ENCODE data around the gene POLR2L.

Gene POLR2L

DNA sequence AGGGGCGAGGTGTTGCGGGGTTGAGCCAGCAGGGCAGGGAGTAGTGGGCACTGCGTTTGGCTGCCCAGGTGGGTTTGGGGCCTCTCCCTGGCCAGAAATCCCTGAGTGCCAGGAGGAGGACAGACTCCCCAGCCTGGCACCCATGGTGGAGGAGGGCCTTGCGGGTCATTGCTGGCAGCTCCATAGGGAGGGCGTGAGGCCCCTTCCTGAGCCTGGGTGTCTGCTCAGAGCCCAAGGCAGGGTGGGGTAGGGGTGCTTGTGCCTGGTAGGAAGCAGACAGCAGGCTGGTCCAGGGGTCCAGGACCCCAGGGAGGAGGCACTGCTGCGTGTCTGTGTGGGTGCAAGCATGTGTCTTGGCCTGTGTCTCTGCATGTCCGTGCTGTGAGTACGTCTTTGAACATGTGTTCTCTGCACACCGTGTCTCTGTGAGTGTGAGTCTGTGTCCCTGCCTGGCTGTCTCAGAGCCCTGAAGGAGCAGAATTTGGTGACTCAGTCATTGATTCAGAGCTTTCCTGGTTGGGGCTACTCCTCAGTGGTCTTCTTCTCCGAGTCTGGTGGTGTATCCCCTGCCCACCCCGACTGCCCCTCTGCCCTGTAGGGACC is 4.3 kb upstream of the POLR2L start:
- no peak overlapping the region for H3K27ac ChIP-seq
- no peak overlapping the region for H3K4me2 ChIP-seq (ENCODE audit: low read length)
- no peaks in the 10 kb centered on the region for H3K9me3 ChIP-seq (ENCODE audit: control insufficient read depth, low read length)
- H2AFZ ChIP-seq, result no peak overlapping the region
- no peak overlapping the region for H3K4me3 ChIP-seq (ENCODE audit: low read depth, low read length)
- H3K27me3 ChIP-seq (ENCODE audit: control insufficient read depth, insufficient read depth, low read length), result no peaks in the 10 kb centered on the region
- no peaks in the 10 kb centered on the region for H3K79me2 ChIP-seq
- no peak overlapping the region for H3K9ac ChIP-seq
- H3K4me1 ChIP-seq, result no peaks in the 10 kb centered on the region
- no peaks in the 10 kb centered on the region for H3K36me3 ChIP-seq (ENCODE audit: control insufficient read depth, insufficient read depth, low read length)
- no peak for TF ChIP-seq CTCF (IDR thresholded peaks at IDR 0.05)

- H3K27ac ChIP-seq, result no peak overlapping the region
- no peaks in the 10 kb centered on the region for H3K27me3 ChIP-seq (ENCODE audit: control insufficient read depth, insufficient read depth, low read length)
- no peak overlapping the region for H3K4me3 ChIP-seq (ENCODE audit: low read depth, low read length)
- H3K9me3 ChIP-seq (ENCODE audit: control insufficient read depth, low read length), result no peaks in the 10 kb centered on the region
- H3K9ac ChIP-seq, result no peak overlapping the region
- H3K79me2 ChIP-seq, result no peaks in the 10 kb centered on the region
- TF ChIP-seq CTCF (IDR thresholded peaks at IDR 0.05), result no peak
- no peaks in the 10 kb centered on the region for H3K36me3 ChIP-seq (ENCODE audit: control insufficient read depth, insufficient read depth, low read length)
- no peak overlapping the region for H2AFZ ChIP-seq
- H3K4me2 ChIP-seq (ENCODE audit: low read length), result no peak overlapping the region
- peaks cover 1% of the 10 kb centered on the region for H3K4me1 ChIP-seq
Observed at GRCh38 chr11:845872-846495, 3.7 kb upstream of the POLR2L start.

GRCh38 chr11:844693-845644 is 2.6 kb upstream of the POLR2L start:
- H3K79me2 ChIP-seq, result no peaks in the 10 kb centered on the region
- no peak for TF ChIP-seq CTCF (IDR thresholded peaks at IDR 0.05)
- no peak overlapping the region for H3K4me3 ChIP-seq (ENCODE audit: low read depth, low read length)
- peak overlapping the region; percentile 71 for H3K4me2 ChIP-seq (ENCODE audit: low read length)
- H3K27me3 ChIP-seq (ENCODE audit: control insufficient read depth, insufficient read depth, low read length), result no peaks in the 10 kb centered on the region
- no peaks in the 10 kb centered on the region for H3K36me3 ChIP-seq (ENCODE audit: control insufficient read depth, insufficient read depth, low read length)
- H3K9me3 ChIP-seq (ENCODE audit: control insufficient read depth, low read length), result no peaks in the 10 kb centered on the region
- peak overlapping the region; percentile 61 for H3K27ac ChIP-seq
- H2AFZ ChIP-seq, result no peak overlapping the region
- peaks cover 3% of the 10 kb centered on the region for H3K4me1 ChIP-seq
- H3K9ac ChIP-seq, result no peak overlapping the region

DNA sequence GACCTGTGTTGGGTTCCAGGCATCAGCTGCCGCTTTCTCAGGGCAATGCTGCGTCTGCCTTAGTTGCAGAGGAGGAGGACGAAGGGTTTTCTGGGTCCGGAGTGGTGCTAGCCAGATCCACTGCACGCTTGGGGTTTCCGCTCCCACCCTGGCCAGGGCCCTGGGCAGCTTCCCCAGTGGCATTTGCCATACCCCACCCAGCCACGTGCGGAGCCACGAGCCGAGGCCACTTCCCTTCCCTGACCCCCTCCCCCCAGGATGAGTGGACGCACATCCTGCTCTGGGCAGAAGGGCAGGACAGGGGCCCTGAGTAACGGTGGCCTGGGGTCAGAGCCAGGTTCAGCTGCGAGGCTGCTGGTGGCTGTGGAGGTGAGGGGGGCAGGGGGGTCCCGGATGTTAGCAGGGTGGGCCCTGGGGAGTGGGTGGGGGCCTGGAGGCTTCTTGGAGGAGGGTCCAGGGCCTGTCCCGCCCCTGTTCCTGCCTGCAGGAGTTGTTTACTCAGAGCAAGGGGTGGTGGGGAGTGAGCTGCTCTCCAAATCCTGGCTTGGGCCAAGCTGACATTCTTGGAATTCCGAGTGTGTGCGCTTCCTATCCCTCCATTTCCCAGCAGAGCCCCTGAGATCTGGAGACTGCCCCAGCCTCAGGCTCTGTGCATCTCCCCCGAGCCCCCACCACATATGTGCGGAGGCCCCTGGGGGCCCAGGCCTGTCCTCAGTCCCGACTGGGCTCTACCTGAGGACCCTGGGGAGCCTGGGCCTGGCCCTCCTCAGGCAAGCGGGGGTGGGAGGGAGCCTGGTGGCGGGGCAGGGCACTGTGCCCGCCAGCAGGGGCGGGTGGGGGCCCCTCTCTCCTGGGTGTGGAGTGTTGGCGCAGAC is 1.7 kb upstream of the POLR2L start:
- Histone ChIP-seq H3K36me3 (ENCODE audit: control insufficient read depth, insufficient read depth, low read length) (no peaks in the 10 kb centered on the region), H3K4me2 (ENCODE audit: low read length) (peak overlapping the region; percentile 71), H3K79me2 (no peaks in the 10 kb centered on the region), H3K9ac (no peak overlapping the region), H3K27me3 (ENCODE audit: control insufficient read depth, insufficient read depth, low read length) (no peaks in the 10 kb centered on the region), H3K27ac (peak overlapping the region; percentile 61), H3K4me3 (ENCODE audit: low read depth, low read length) (peak overlapping the region; percentile 68), H2AFZ (no peak overlapping the region), H3K4me1 (peaks cover 3% of the 10 kb centered on the region), H3K9me3 (ENCODE audit: control insufficient read depth, low read length) (no peaks in the 10 kb centered on the region)
- TF ChIP-seq CTCF (IDR thresholded peaks at IDR 0.05), result no peak

All from parathyroid adenoma (tissue), 2 donors.